NCI-H128 (cell line): ENCODE data around the gene ZFPM1.

ENCODE experiments used
- DNase-seq: peaks from one replicate; lab custom pipeline; 2025; ENCODE audit not compliant: unreplicated experiment; lab: John Stamatoyannopoulos, UW

ZFPM1 gene

GRCh38 chr16:88585927-88586581 lies 133.0 kb downstream of the ZFPM1 start:
- DNase-seq, result no peak
